GM18499 (cell line): ENCODE measurements around the gene CDC73.
"Not testable (repeated sequence)": the region's sequence is repeated elsewhere in the genome, so short reads cannot be mapped to it uniquely, and the experiment has no call there.

Experiments used
- ATAC-seq: cut with Tn5 transposase; IDR thresholded peaks from one replicate; pipeline ENCODE4 v1.9.1; 2021; ENCODE audit warnings: moderate number of reproducible peaks; ENCODE audit not compliant: insufficient read depth, unreplicated experiment

CDC73 gene

GRCh38 chr1:193157360-193157759, 35.5 kb downstream of the CDC73 start:
- no peak for ATAC-seq

DNA sequence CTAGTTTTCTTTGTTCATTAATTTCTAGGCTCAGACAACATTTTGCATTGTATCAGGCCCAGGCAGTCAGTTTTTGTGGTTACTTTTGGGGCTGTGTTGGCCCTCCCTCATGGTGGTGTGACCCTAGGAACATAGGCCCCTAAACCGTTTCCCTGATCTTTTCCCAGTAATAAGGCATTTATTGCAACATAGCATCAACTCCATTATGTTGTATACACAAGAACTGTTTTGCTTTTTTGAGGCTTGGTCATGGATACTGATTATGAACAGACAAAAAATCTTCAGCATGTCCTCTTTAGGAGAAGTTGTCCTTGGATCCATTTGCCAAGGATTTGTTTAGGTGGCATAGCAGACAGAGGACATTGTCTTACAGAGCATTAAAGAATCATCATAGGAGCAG, 54.3 kb downstream of the CDC73 start:
- ATAC-seq: no peak

- ATAC-seq: no peak
Observed at GRCh38 chr1:193176788-193177187, 55.0 kb downstream of the CDC73 start.

DNA sequence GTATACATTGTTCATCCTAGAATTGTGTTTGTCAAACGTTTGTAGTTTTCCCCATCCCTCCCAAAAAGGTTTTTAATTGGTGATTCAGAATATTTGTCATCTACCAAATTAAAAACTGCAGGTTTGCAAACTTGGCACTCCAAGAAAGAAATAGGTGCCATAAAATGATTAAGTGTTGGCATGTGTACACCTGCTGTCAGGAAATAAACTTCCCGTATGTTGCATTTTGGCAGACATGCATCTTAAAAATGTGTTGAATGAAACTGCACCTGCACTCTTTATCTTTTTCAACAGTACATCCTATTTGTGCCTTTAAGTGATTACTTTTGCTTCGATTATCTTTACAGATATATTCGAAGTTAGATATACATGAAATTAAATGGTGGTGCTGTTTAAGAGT, 57.3 kb downstream of the CDC73 start:
- ATAC-seq: no peak

- no peak for ATAC-seq
Observed at GRCh38 chr1:193181536-193181935, 59.7 kb downstream of the CDC73 start.

GRCh38 chr1:193181985-193182384, 60.2 kb downstream of the CDC73 start:
- ATAC-seq: no peak

DNA sequence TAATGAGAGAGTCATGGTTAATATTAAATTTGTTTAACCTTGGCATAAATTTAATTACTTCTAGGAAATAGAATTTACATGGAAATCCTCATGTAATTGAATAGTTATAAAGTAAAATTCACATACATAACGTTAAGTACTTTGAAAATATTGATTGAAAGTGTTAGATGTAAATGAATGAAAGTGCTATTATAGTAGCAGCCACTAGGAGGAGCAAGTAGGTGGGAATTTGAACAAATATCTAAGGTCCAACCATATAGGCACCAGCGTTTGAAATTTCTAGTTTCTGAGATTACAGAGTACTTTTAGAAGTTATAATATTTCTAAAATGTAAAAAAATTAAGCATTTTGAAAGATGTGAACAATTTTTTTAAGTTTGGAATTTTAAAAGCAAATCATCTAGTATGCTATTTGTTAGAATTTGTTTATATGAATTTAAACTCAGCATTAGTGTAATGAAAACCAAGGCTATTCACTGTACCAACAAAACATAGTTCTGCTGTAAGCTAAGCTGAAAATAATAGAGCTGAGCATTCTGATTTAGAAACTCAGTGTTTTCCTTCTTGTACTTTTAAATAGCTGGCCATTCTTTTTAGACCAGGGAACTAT, 61.3 kb downstream of the CDC73 start:
- ATAC-seq: peak; percentile 60

DNA sequence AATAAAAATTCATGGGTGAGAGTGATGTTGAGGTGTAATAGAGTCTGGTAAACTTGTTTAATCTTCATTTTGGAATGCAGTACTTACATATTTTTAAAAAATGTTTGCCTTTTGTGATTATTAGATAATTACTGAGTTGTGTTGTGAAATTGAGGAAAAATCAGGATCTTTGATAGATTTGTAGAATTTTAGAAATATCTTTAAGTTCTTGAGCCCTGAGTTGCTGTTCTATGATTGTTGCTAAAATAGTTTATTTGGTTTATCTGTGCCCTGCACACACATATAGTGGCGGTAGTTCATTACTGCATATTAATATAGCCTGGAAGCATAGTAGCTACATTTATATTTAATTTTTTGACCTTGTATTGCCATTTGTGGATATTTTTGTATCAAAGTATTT, 62.9 kb downstream of the CDC73 start:
- no peak for ATAC-seq

GRCh38 chr1:193185211-193185610, 63.4 kb downstream of the CDC73 start:
- no peak for ATAC-seq

- ATAC-seq: no peak
Observed at GRCh38 chr1:193185901-193186731, 64.3 kb downstream of the CDC73 start, which contains the start of gene B3GALT2. Gene B3GALT2, minus strand, starts transcription at chr1:193186613. Its CDS starts 5,051 bp downstream, at chr1:193181562.

DNA sequence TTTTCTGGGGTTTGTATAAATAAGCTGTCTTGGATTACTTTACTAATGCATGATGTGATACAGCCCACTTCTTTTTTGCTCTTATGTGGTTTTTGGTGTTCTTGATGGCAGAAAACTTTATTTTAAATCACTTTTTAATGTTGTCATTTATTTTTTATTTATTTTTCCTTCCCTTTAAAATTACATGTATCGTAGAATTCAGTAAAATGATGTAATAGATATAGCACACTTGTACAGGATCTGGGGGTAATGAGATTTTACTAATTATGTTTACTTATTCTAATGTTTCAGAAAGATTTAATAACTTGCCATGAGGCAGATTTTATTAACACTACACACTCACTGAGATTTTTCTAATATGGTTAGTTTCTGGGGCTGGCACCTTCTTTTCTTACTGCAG, 65.3 kb downstream of the CDC73 start:
- ATAC-seq: no peak

GRCh38 chr1:193188915-193189314, 67.1 kb downstream of the CDC73 start:
- not testable (repeated sequence) for ATAC-seq

GRCh38 chr1:193189442-193190095, 67.7 kb downstream of the CDC73 start:
- ATAC-seq: no peak

DNA sequence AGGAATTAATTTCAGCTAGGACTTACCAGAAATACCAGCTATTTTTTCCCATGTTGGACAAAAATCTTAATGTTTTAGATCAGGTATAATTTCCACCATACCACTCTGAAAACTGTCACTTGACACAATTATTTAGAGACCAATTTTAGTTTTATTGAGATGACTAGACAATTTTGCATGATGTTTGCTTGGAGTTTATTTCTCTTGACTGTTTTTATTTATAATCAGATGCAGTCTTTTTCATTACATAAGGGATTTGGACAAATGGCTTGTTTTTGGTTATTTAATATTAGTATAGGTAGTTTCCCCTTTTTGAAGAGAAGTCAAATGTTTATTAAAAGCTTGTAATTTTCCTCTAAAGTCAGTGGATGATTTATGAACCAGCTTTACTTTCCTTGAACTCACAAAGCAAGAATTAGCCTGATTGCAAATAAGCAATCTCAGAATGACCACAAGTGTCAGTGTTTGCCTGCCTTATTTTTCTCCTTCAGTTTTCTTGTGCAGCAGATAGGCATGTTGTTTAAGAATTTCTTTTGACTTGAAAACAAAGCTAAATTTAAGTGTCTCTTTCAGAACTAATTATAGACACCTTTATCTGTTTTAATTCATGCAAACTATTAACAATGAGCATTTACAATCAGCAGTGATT, 68.4 kb downstream of the CDC73 start:
- no peak for ATAC-seq

- no peak for ATAC-seq
Observed at GRCh38 chr1:193192586-193192985, 70.8 kb downstream of the CDC73 start.

DNA sequence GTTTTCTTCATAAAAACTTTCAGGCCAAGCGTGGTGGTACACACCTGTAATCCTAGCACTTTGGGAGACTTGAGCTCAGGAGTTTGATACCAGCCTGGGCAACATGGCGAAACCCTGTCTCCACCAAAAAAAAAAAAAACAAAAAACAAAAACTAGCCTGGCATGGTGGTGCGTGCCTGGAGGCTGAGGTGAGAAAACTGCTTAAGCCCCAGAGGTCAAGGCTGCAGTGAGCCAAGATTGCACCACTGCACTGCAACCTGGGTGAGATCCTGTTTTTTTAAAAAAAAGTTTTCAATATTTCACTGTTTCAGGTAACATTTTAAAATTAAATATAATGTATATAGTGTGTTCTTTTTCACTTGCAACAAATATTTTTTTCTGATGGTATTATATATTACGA, 78.1 kb downstream of the CDC73 start:
- no peak for ATAC-seq

DNA sequence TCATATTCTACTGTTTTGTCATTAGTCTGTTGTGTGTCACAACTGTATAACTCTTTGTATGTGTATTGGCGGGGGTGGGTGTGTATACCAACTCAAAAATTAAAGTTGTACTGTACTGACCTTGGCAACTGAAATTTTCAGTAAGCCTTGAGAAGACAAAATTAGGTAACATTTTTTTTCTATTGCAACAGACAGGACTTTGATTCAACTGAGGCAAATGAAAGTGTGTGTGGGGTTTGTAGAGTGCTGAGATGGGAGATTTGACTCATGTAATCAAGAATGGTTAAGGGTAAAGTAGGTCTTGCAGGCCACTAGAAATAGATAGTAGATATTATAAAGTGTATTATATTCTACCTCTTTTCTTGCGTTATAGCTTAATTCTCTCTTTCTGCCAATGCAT, 79.2 kb downstream of the CDC73 start:
- no peak for ATAC-seq

DNA sequence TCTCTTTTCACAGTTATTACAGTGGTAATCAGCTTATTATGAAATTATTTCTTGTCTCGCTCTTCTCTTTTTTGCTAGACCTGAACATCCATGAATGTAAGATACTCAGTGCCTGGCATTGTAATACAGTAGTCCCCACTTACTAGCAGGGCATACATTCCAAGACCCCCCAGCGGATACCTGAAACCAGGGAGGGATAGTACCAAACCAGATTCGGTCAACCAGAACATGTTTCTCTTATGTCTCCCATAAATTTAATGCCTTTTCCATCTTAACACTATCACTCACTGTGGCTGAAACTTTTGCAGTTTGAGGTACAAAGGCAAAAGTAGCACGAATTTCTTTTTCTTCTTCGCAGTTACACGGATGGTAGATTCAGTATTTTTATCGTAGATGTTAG, 89.2 kb downstream of the CDC73 start:
- ATAC-seq: no peak

DNA sequence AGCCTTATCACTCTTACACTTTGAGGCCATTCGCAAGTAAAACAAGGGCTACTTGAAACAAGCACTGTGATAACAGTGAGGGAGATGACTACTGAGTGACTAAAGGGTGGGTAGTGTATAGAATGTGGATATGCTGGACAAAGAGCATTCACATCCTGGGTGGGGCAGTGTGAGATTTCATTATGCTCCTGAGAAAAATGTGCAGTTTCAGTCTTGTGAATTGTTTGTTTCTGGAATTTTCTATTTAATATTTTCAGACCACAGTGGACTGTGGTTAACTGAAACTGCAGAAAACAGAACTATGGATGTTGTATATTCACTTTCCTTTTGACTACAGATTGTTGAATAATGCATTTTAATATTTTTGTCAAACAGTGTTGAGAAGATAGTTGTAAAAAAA, 89.7 kb downstream of the CDC73 start:
- ATAC-seq: peak; percentile 70

DNA sequence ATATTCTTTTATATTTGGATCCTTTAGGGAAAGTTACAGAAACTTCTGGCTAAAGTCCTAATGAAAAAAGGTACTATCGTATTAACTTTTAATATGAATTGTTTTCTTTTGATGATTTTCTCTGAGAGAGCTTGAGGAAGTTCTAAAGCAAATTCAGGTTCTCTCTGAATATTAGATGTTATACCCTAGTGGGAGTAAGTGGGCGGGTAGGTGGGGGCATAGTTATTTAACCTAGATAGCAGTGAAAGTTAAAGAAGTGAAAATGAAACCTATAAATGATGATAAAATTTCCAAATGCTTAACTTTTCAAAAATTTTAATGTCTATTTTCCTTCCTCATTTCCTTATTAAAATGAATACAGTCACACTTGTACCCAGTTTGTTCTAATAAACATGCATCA, 90.8 kb downstream of the CDC73 start:
- ATAC-seq: no peak

- no peak for ATAC-seq
Observed at GRCh38 chr1:193213998-193214397, 92.2 kb downstream of the CDC73 start.
